ENCODE measurements around the gene TMEM145. TPM values are rescaled to one million over a fixed set of nuclear protein-coding genes. Genes with fewer than 3 reads are reported as not detected.

Gene TMEM145
- total RNA-seq = 20.5 TPM

DNA sequence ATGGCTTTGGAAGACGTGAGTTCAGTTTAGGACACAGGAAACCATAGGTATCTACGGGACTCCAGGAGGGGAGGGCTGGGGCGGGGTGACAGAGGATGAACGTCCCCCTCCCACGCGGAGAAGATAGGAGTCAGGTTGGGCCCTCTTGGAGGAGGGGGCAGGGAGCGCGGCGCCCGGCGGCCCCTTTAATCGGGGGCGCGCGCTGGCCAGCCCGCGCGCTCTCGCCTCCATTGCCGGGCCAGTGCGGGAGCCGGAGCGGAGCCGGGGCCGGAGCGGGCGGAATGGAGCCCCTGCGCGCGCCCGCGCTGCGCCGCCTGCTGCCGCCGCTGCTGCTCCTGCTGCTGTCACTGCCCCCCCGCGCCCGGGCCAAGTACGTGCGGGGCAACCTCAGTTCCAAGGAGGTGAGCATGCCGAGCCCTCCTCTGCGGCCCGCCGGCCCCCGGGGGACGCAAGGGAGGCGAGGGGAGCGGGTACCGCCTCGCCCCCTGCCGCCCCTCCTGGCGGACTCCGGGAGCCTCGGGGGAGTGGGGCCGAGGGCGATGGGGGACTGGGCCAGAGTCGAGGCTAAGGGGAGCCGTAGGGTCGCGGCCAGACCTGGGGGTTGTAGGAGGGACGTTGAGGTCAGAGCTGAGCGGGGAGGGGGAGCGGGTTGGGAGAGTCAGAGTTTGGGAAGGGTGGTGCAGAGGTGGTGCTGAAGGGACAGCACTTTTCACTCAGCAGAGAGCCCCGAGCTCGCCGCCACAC lies at the start of gene TMEM145:
TSS of gene TMEM145 (plus strand) at position 214 of the 744 bp plus-strand sequence. CDS start at position 282, 68 bp downstream.

DNA sequence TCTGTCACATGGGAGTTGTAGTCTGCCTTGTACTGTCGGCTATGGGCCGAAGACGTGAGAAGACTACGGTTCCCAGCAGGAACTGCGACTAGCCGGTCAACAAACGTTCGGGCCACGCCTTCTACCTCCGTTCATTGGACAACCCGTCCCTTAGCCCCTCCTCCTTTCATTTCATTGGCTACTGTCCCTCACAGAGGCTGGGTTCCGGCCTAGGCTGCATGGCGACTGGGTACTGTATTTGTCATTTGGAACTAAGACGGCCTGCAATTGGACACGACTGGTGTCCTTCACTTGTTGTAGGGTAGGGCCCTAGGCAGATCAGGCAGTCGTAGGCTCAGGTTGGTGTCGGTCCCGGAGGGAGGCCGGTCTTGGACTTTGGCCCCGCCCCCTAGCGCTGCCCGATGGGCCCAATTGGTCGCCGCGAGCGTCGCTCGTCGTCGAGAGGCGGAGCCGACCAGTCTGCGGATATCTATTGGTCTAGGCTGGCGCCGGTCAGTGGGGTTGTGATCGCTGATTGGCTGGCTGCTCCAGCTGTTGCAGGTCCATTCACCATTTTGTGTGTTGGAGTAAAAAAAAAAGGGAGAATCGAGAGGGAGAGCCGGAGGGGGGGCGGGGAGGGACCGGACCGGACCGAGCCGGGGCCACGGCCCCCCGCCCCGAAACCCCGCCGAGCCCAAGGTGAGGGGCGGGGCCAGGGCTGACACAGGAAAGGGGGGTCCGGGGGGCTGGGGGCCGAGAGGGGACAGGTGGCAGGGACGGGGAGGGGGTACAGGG lies 44.2 kb upstream of the TMEM145 start, which contains the start of gene CIC:
TSS of gene CIC (plus strand) at position 549 of the 774 bp plus-strand sequence. CDS start 2,532 bp downstream, outside the sequence.

DNA sequence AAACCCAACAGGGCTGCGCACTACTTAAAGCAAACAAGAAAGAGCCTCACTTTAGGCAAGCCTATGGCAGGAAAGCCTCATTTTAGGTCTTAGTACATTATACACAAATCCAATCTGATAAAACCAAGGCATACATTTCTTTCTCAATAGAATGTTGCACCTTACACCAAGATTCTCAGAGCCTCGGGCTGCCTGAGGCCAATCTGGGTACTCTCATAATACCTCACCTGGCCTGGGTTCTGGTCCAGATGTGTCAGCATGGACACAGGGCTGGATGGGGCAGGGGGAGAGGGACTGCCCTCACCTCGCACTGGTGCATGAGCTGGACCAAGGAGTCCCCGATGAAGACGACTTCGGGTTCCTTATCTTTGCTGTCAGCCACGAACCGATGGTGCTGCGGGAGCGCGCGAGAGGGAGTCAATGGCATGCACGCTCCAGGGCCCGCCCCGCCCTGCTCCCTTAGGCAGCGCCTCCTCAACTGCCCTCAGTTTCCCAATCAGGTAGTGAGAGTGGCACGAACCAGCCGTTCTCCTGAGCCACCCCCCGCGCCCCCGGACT lies 11.4 kb upstream of the TMEM145 start, which contains the start of gene PRR19:
TSS of gene PRR19 (plus strand) at position 487 of the 558 bp plus-strand sequence. CDS start 7,453 bp downstream, outside the sequence.

GRCh38 chr19:42325308-42325895 lies 12.3 kb downstream of the TMEM145 start, which contains the start of gene MEGF8:
TSS of gene MEGF8 (plus strand) at chr19:42325635. CDS start at chr19:42326244, 609 bp downstream.

Other genes starting within 250 kb of the TMEM145 start
- gene GRIK5, start 243.1 kb upstream of the TMEM145 start, total RNA-seq = 21.4 TPM
- 21.3 TPM for gene ZNF574, start 237.1 kb upstream of the TMEM145 start, total RNA-seq
- gene POU2F2, start 180.9 kb upstream of the TMEM145 start, total RNA-seq = 3.2 TPM
- 40.6 TPM for gene DEDD2, start 95.6 kb upstream of the TMEM145 start, total RNA-seq
- 10.9 TPM for gene ZNF526, start 93.0 kb upstream of the TMEM145 start, total RNA-seq
- 34.3 TPM for gene GSK3A, start 70.7 kb upstream of the TMEM145 start, total RNA-seq
- 38.5 TPM for gene ERF, start 58.2 kb upstream of the TMEM145 start, total RNA-seq
- gene CIC, start 44.1 kb upstream of the TMEM145 start, total RNA-seq = 65.5 TPM
- gene PRR19, start 11.2 kb upstream of the TMEM145 start, total RNA-seq = not detected
- 63.8 TPM for gene PAFAH1B3, start 10.7 kb upstream of the TMEM145 start, total RNA-seq
- 44.4 TPM for gene MEGF8, start 12.3 kb downstream of the TMEM145 start, total RNA-seq
- not detected for gene CNFN, start 77.0 kb downstream of the TMEM145 start, total RNA-seq
- gene LIPE, start 114.1 kb downstream of the TMEM145 start, total RNA-seq = 22.8 TPM
- gene CXCL17, start 129.6 kb downstream of the TMEM145 start, total RNA-seq = 6.6 TPM
- 2.6 TPM for gene CEACAM1, start 215.2 kb downstream of the TMEM145 start, total RNA-seq